Stimulated activated memory B cell treated with anti-CD40 and anti-IgM and Interleukin-4, amounts not matched to agents 10 μg/mL and 1 μg/mL and 100 μg/mL, for 72 hours (primary cell): ENCODE data around the gene LAMP1.
"Not testable (repeated sequence)": the region's sequence is repeated elsewhere in the genome, so short reads cannot be mapped to it uniquely, and the experiment has no call there.

ENCODE experiments used
- ATAC-seq: fragments of 150-1000 bp; cut with Tn5 transposase; 2 replicates; pipeline ENCODE4 v1.10.0; 2021
- H3K27ac Mint-ChIP-seq: one replicate; pipeline ENCODE4 v1.8.0; 2022; ENCODE audit warnings: mild to moderate bottlenecking, mixed read lengths
- H3K27me3 Mint-ChIP-seq: one replicate; pipeline ENCODE4 v1.8.0; 2022; ENCODE audit warnings: mixed read lengths
- H3K36me3 Mint-ChIP-seq: one replicate; pipeline ENCODE4 v1.8.0; 2022; ENCODE audit warnings: mixed read lengths
- H3K4me1 Mint-ChIP-seq: one replicate; pipeline ENCODE4 v1.8.0; 2022; ENCODE audit warnings: mixed read lengths
- H3K4me3 Mint-ChIP-seq: one replicate; pipeline ENCODE4 v1.8.0; 2022; ENCODE audit warnings: mild to moderate bottlenecking, moderate library complexity, mixed read lengths
- H3K9me3 Mint-ChIP-seq: one replicate; pipeline ENCODE4 v1.8.0; 2022; ENCODE audit warnings: mixed read lengths

LAMP1 gene

DNA sequence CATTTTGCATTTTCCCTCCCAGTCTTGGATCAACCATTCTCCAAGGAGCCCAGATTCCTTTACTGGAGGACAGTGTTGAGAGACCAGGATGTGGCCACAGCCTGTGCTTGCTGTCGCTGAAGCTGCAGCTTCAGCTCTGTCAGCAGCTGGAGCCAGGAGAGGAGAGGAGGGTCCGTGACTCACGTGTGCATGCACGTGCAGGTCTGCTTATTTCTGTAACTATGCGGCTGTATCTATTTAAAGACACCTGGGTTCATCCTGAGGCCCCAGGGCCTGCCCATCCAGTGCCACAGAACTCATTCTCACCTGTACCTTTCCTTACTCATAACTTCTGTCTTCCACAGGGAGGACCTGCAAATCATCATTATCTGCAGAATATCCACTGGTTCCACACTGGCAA, 8.2 kb upstream of the LAMP1 start:
- Mint-ChIP-seq H3K36me3 (no peaks in the 10 kb centered on the region), H3K9me3 (peaks cover 7% of the 10 kb centered on the region), H3K4me3 (no peak overlapping the region), H3K27ac (no peak overlapping the region), H3K27me3 (peaks cover 45% of the 10 kb centered on the region), H3K4me1 (peaks cover 11% of the 10 kb centered on the region)
- ATAC-seq = no peak

DNA sequence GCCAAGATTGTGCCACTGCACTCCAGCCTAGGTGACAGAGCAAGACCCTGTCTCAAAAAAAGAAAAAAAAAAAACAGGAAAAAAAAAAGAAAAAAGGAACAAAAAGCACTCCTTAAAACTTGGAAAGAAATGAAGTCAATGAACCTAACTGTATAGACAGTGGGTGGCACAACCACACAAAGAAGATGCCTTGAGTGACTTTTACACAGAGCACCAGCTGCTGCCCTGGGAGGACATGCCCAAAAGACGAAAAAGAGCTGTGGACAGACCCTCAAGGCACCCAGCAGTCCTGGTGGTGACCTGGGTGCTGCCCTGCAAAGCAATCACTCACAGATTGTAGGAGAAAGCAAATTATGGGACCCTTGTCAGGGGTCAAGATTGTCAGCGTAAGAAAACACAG, 5.9 kb upstream of the LAMP1 start:
- Mint-ChIP-seq H3K27me3 (peaks cover 50% of the 10 kb centered on the region), H3K9me3 (peaks cover 3% of the 10 kb centered on the region), H3K4me1 (peaks cover 11% of the 10 kb centered on the region), H3K27ac (no peak overlapping the region), H3K4me3 (no peak overlapping the region), H3K36me3 (no peaks in the 10 kb centered on the region)
- no peak for ATAC-seq

DNA sequence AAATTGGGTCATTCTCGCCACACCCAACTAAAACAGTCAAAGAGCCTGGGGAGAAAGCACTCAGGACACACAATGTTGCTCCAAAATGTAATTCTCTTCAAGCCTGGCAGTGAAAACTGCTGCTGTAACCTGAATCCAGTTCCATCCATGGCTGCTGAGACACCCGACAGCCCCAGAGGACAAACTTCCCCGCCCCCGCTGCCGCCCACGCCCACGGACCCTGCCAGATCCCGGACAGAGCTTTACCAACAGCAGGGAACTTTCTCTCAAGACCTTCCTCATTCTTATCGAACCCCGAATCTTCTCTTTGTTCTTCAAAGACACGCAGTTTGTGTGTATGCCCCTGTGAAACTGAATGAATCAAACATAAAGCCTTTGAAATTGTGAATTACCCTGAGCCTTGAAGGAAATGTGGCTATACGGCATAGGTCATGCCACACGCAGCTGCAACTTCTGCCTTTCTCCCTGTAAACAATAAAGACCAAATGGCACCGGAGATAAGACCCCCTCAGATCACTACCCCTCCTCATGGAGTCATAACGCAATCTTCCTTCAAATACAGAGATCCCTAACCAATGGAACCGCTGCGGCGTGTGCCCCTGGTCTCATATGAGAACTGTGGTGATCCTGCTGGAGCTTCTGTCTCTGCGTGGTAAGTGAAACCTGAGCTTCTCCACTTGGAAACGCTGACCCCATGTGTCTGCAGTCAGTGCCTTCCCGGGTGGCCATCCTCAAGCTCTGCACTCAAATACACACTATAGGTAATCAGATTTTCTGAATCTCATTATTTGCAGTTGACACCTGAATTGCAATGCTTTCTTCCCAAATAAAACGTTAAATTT, 4.8 kb upstream of the LAMP1 start:
- H3K4me3 Mint-ChIP-seq = peak overlapping the region; percentile 26
- no peaks in the 10 kb centered on the region for H3K36me3 Mint-ChIP-seq
- H3K27ac Mint-ChIP-seq = no peak overlapping the region
- H3K27me3 Mint-ChIP-seq = peaks cover 45% of the 10 kb centered on the region
- H3K9me3 Mint-ChIP-seq = peaks cover 3% of the 10 kb centered on the region
- no peak for ATAC-seq
- H3K4me1 Mint-ChIP-seq = peaks cover 18% of the 10 kb centered on the region

DNA sequence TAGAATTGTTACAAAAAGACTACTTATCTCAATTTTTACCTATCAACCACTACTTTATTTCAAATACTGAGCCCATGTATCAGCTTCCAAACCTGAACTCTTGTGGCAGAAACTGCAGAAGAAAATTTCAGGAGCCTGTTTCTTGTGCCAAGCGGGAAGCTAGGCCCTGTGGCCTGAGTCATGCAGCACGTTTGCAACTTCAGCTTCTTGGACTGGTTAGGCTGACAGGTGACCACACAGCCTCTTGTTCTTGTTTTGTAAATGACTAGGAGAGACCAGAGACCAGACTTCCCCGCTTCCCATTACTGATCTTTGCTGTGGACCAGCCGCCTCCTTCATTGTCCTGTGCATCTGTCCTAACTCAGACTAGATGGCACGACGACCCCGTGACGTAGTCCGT, 3.4 kb upstream of the LAMP1 start:
- Mint-ChIP-seq H3K27ac (no peak overlapping the region), H3K4me1 (peaks cover 30% of the 10 kb centered on the region), H3K4me3 (no peak overlapping the region), H3K27me3 (peaks cover 45% of the 10 kb centered on the region), H3K9me3 (no peaks in the 10 kb centered on the region), H3K36me3 (peaks cover 4% of the 10 kb centered on the region)
- ATAC-seq = no peak

DNA sequence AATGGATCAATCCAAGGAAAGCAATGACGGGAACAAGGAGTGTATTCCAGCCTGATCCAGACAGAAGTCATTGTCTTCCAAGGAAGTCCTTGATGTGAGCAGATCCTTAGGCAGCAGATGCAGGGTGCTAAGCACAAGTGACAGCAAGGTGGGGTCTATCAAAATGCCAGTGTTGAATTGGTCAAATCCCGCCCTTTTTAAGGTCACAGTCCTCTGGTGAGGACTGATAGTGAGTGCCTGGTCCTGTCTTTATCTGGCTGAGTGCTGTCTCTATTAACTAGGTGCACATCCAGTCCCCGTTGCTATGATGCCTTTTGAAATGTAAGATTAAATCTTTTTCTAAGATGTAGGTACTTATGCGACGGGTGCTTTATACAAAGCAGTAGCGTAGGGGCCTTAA, 1.3 kb upstream of the LAMP1 start:
- Mint-ChIP-seq H3K9me3 (no peaks in the 10 kb centered on the region), H3K36me3 (peaks cover 4% of the 10 kb centered on the region), H3K27ac (no peak overlapping the region), H3K27me3 (peaks cover 34% of the 10 kb centered on the region), H3K4me3 (no peak overlapping the region), H3K4me1 (peaks cover 47% of the 10 kb centered on the region)
- ATAC-seq = no peak

DNA sequence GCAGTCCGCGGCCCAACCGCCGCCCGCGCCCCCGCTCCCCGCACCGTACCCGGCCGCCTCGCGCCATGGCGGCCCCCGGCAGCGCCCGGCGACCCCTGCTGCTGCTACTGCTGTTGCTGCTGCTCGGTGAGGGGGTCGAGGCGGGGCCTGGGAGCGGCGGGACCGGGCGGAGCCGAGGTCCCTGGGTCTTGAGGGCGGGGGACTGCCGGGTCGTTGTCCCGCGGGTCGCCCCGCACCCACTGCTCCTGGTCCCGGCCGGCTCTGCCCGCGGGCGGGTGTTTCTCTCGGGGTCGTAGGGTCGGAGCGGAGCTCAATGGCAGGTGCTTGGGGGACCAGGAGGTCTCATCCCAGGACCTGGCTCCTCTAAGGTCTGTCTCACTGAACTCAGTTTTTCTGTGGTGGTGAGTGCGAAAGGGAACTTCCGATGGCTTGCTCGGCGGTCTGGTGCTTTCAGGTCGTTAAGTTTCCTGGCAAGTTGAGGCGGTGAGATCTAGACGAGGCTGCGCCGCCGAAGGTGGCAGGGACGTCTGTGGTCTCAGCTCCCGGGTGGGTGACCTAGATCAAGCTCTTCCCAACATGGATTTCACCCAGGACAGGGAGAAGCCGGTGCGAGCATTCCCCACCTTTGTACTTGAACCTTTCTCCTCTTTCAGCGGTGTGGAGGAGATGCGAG, 467 bp downstream of the LAMP1 start:
- Mint-ChIP-seq H3K4me3 (peak overlapping the region; percentile 93), H3K4me1 (peaks cover 38% of the 10 kb centered on the region), H3K27me3 (peaks cover 18% of the 10 kb centered on the region), H3K36me3 (peaks cover 4% of the 10 kb centered on the region), H3K27ac (peak overlapping the region; percentile 81), H3K9me3 (no peaks in the 10 kb centered on the region)
- ATAC-seq = peak; percentile 72

DNA sequence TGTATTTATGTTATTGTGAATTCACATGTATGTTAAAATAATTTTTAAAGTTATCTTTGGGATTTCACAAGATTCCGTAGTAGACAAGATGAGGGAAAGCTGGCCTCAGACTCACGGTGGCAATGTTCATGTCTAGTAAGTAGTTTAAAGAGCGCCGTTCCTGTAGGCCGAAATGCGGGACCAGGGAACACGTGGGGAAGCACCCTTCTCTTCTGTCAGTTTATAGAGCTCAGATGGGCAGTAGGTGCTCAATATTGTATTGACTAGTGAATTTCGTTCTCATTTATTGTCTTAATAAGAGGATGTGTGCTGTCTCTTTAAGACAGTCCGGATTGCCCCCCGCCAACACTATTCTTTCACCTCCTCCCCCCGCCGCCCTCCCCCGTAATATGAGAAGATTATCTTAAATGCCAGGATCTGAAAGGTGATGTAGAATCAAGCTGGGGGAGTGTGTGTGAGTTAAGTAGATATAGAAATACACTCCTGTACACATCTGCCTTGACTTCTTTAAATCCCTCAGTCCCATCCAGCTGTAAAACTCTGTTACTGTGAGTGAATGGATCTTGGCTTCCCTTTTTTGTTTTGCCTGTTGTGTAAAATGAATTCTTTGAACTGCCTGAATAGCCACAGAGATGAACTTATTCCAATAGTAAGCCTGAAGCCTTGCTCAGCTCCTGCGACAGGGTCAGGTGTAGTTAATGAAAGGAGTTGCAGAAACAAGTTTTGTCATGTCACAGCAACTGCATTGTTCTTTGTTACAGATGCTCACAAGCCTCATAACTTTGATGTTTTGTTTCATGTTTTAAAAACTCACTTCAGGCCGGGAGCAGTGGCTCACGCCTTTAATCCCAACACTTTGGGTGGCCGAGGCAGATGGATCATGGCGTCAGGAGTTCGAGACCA, 1.3 kb downstream of the LAMP1 start:
- Mint-ChIP-seq H3K4me1 (peaks cover 44% of the 10 kb centered on the region), H3K36me3 (peaks cover 9% of the 10 kb centered on the region), H3K27ac (peak overlapping the region; percentile 81), H3K27me3 (peaks cover 16% of the 10 kb centered on the region), H3K9me3 (no peaks in the 10 kb centered on the region), H3K4me3 (peak overlapping the region; percentile 93)
- ATAC-seq = no peak

DNA sequence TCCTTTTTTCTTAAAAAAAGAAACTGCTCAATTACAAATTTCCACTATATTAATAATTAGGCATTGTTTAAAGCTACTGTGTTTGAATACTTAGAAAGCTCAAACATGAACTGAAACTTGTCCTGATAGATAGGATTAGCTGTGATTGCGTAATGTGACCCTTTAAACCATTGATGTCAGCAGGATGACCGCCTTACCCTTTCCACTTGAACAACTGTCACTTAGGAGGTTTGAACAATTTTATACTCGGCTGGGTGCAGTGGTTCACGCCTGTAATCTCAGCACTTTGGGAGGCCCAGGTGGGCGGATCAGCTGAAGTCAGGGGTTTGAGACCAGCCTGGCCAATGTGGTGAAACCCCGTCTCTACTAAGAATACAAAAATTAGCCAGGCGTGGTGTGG, 2.9 kb downstream of the LAMP1 start:
- peak overlapping the region; percentile 26 for H3K4me3 Mint-ChIP-seq
- H3K27ac Mint-ChIP-seq = peak overlapping the region; percentile 69
- peak; percentile 60 for ATAC-seq
- peaks cover 9% of the 10 kb centered on the region for H3K36me3 Mint-ChIP-seq
- H3K4me1 Mint-ChIP-seq = peaks cover 54% of the 10 kb centered on the region
- peaks cover under 1% of the 10 kb centered on the region for H3K27me3 Mint-ChIP-seq
- H3K9me3 Mint-ChIP-seq = no peaks in the 10 kb centered on the region

DNA sequence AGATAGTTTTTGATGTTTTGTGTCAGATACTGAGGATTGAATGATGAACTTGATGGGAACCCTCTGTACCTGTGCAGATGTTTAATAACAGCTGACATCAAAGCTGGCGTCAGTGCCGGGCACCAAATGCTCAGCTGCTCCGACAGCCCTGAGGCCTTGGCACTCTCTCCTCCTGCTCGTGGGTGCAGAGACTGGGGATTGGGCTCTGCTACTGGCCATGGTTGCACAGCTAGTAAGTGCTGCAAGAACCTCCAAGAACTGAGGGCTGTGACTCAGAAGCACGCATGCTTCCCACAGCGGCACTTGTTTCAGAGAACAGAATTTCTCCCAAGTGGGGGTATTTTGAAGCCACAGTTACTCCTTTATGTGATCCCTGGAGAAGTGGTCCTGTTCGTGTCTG, 5.9 kb downstream of the LAMP1 start:
- H3K4me3 Mint-ChIP-seq = no peak overlapping the region
- H3K27ac Mint-ChIP-seq = no peak overlapping the region
- peaks cover 6% of the 10 kb centered on the region for H3K36me3 Mint-ChIP-seq
- no peaks in the 10 kb centered on the region for H3K27me3 Mint-ChIP-seq
- ATAC-seq = no peak
- H3K4me1 Mint-ChIP-seq = peaks cover 47% of the 10 kb centered on the region
- no peaks in the 10 kb centered on the region for H3K9me3 Mint-ChIP-seq

DNA sequence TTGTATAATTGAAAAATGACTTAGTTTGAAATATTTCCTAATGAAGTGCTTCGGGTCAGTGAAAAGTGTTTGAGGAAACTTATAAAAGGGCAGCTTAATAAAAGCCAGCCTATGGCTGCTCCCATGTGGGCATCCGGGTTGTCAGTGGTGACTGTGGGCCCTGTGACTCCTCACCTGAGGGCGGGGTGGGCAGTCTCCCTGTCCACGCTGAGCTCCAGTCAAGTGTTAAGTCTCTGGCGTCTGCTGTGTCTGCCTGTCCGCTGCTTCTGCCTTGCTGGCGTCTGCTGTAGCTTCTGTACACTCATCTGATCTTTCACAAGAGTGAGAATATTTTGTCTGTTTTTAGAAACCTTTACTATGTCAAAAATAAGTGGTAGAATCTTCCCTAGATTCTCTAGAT, 7.1 kb downstream of the LAMP1 start:
- no peaks in the 10 kb centered on the region for H3K27me3 Mint-ChIP-seq
- H3K9me3 Mint-ChIP-seq = no peaks in the 10 kb centered on the region
- peaks cover 6% of the 10 kb centered on the region for H3K36me3 Mint-ChIP-seq
- ATAC-seq = no peak
- H3K27ac Mint-ChIP-seq = no peak overlapping the region
- H3K4me3 Mint-ChIP-seq = no peak overlapping the region
- peaks cover 36% of the 10 kb centered on the region for H3K4me1 Mint-ChIP-seq

DNA sequence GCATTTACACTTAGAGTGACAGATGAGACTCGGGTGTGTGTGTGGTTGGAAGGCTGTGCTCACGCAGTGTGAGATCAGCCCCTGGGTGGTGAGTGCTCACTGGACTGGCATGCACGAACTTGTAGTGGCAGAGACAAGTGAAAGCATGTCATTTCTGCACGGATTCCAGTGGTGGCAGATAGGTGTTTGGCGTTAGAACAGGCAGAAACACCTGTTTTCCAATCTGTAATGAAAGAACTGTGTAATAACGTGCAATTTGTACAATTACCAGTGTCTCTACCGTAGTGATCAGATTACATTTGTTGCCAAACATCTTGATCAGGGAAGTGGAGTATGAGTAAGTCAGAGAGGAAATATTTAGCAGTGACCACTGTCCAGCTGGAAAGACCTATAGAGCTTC, 8.2 kb downstream of the LAMP1 start:
- ATAC-seq = no peak
- Mint-ChIP-seq H3K27me3 (no peaks in the 10 kb centered on the region), H3K4me3 (no peak overlapping the region), H3K4me1 (peaks cover 25% of the 10 kb centered on the region), H3K9me3 (no peaks in the 10 kb centered on the region), H3K36me3 (peaks cover 6% of the 10 kb centered on the region), H3K27ac (no peak overlapping the region)

DNA sequence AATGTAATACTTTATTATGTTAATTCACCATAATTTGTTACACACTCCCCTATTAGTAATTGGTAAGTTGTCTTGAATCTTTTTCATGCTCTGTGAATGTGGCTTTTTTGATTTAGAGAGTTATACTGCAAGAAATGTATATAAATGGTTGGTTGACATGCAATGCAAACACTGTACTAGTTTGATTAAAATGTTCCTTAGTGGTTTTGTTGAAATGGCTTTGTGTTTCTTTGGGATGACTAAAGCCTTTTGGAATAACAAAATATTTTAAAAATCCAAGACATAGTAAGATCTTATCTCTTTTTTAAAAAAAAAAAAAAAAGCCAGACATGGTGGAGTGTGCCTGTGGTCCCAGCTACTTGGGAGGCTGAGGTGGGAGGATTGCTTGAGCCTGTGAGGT, 10.5 kb downstream of the LAMP1 start:
- Mint-ChIP-seq H3K27me3 (no peaks in the 10 kb centered on the region), H3K36me3 (peaks cover 25% of the 10 kb centered on the region), H3K4me1 (peaks cover 23% of the 10 kb centered on the region), H3K27ac (no peak overlapping the region), H3K9me3 (no peaks in the 10 kb centered on the region), H3K4me3 (no peak overlapping the region)
- no peak for ATAC-seq

DNA sequence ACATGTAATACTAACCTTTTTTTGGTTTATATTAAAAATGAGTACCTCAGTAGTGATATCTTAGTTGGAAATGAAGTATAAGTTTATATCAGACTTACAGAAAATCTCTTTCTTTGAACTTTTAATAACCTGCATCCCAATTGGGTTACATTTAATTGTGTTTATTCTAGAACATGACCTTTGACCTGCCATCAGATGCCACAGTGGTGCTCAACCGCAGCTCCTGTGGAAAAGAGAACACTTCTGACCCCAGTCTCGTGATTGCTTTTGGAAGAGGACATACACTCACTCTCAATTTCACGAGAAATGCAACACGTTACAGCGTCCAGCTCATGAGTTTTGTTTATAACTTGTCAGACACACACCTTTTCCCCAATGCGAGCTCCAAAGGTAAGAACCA, 12.4 kb downstream of the LAMP1 start:
- Mint-ChIP-seq H3K9me3 (no peaks in the 10 kb centered on the region), H3K27me3 (no peaks in the 10 kb centered on the region), H3K36me3 (peaks cover 39% of the 10 kb centered on the region), H3K4me3 (no peak overlapping the region), H3K4me1 (peaks cover 20% of the 10 kb centered on the region), H3K27ac (no peak overlapping the region)
- ATAC-seq = no peak

DNA sequence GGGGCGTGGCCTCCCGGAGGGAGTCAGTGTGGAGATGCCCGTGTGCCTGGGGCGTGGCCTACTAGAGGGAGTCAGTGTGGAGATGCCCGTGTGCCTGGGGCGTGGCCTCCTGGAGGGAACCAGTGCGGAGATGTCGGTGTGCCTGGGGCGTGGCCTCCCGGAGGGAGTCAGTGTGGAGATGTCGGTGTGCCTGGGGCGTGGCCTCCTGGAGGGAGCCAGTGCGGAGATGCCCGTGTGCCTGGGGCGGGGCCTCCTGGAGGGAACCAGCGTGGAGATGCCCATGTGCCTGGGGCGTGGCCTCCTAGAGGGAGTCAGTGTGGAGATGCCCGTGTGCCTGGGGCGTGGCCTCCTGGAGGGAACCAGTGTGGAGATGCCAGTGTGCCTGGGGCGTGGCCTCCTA, 17.1 kb downstream of the LAMP1 start:
- H3K27me3 Mint-ChIP-seq, H3K4me3 Mint-ChIP-seq, H3K9me3 Mint-ChIP-seq, H3K4me1 Mint-ChIP-seq, ATAC-seq: not testable (repeated sequence)
- peak overlapping the region; percentile 35 for H3K27ac Mint-ChIP-seq
- H3K36me3 Mint-ChIP-seq = peaks cover 64% of the 10 kb centered on the region

DNA sequence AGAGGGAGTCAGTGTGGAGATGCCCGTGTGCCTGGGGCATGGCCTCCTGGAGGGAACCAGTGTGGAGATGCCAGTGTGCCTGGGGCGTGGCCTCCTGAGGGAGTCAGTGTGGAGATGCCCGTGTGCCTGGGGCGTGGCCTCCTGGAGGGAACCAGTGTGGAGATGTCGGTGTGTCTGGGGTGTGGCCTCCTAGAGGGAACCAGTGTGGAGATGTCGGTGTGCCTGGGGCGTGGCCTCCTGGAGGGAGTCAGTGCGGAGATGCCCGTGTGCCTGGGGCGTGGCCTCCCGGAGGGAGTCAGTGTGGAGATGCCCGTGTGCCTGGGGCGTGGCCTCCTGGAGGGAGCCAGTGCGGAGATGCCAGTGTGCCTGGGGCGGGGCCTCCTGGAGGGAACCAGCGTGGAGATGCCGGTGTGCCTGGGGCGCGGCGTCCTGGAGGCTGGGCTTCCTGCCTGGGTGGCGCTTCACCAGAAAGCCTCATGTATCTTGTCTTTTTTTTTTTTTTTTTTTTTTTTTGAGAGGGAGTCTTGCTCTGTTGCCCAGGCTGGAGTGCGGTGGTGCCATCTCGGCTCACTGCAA, 17.9 kb downstream of the LAMP1 start:
- ATAC-seq, H3K27me3 Mint-ChIP-seq, H3K4me1 Mint-ChIP-seq, H3K27ac Mint-ChIP-seq, H3K4me3 Mint-ChIP-seq, H3K9me3 Mint-ChIP-seq: not testable (repeated sequence)
- peaks cover 68% of the 10 kb centered on the region for H3K36me3 Mint-ChIP-seq
